Common myeloid progenitor, CD34-positive (primary cell): ENCODE results near the gene SPATA20.

Experiments
- CTCF ChIA-PET: fragments of 350-600 bp; sonication (Branson Sonifier 250); formaldehyde crosslinking; loops from one replicate; lab custom pipeline; 2021; ENCODE audit warnings: antibody characterized with exemption; lab: Charles Lee
- POLR2A ChIA-PET: fragments of 350-600 bp; sonication (Branson Sonifier 250); formaldehyde crosslinking; loops from one replicate; lab custom pipeline; 2021; ENCODE audit warnings: antibody characterized with exemption; lab: Charles Lee
- DNase-seq, 3 donors: peaks; one replicate each; pipeline versions ENCODE4 v3.0.0 to v3.0.0-alpha.2; 2013
- H3K27ac ChIP-seq, 2 experiments: 1 replicate in 1 of 2; 2 replicates in 1 of 2; pipeline ENCODE4 v1.7.0; 2013; ENCODE audit warnings: inconsistent platforms in 2 of 2, low read length in 2 of 2, mild to moderate bottlenecking in 2 of 2, low read depth in 1 of 2, moderate library complexity in 1 of 2; ENCODE audit not compliant: severe bottlenecking in 2 of 2, insufficient read depth in 1 of 2, poor library complexity in 1 of 2
- H3K27me3 ChIP-seq, 5 experiments: replicated peaks in 2 of 5; 1 replicate in 3 of 5; 2 replicates in 2 of 5; pipeline versions ENCODE4 v1.6.1 to v1.7.0; 2013; ENCODE audit warnings: low read length in 4 of 5, mild to moderate bottlenecking in 2 of 5, moderate library complexity in 2 of 5, inconsistent platforms in 1 of 5; ENCODE audit not compliant: insufficient read depth in 5 of 5, control insufficient read depth in 4 of 5
- H3K36me3 ChIP-seq, 4 experiments: 1 replicate in 2 of 4; 2 replicates in 2 of 4; pipeline versions ENCODE4 v1.6.1 to v1.7.0; 2013; ENCODE audit warnings: low read length in 3 of 4, control low read depth in 1 of 4, mild to moderate bottlenecking in 1 of 4; ENCODE audit not compliant: control insufficient read depth in 4 of 4, insufficient read depth in 4 of 4
- H3K4me1 ChIP-seq, 4 experiments: 1 replicate in 3 of 4; 2 replicates in 1 of 4; pipeline versions ENCODE4 v1.6.1 to v1.7.1; 2013; ENCODE audit warnings: low read length in 3 of 4, mild to moderate bottlenecking in 3 of 4, control low read depth in 1 of 4, inconsistent platforms in 1 of 4, moderate library complexity in 1 of 4; ENCODE audit not compliant: control insufficient read depth in 4 of 4, insufficient read depth in 4 of 4; ENCODE audit errors: control extremely low read depth in 1 of 4
- H3K4me3 ChIP-seq, 7 experiments: 1 replicate in 4 of 7; 2 replicates in 3 of 7; pipeline versions ENCODE4 v1.5.1 to v1.7.0; 2013; ENCODE audit warnings: mild to moderate bottlenecking in 7 of 7, low read length in 6 of 7, moderate library complexity in 6 of 7, inconsistent platforms in 2 of 7, low read depth in 2 of 7, control low read depth in 1 of 7; ENCODE audit not compliant: insufficient read depth in 4 of 7, control insufficient read depth in 1 of 7; ENCODE audit errors: extremely low read depth in 1 of 7
- H3K9me3 ChIP-seq, 5 experiments: 1 replicate in 4 of 5; 2 replicates in 1 of 5; pipeline versions ENCODE4 v1.6.1 to v1.7.1; 2013; ENCODE audit warnings: low read length in 4 of 5, mild to moderate bottlenecking in 2 of 5, inconsistent platforms in 1 of 5, low read depth in 1 of 5, moderate library complexity in 1 of 5; ENCODE audit not compliant: control insufficient read depth in 4 of 5, insufficient read depth in 2 of 5; ENCODE audit errors: control extremely low read depth in 1 of 5
- WGBS: methylation state at CpG from one replicate; pipeline ENCODE4 v1.1.5; 2013; ENCODE audit not compliant: insufficient coverage; 5-methylcytosine and 5-hydroxymethylcytosine counted together

Gene SPATA20

DNA sequence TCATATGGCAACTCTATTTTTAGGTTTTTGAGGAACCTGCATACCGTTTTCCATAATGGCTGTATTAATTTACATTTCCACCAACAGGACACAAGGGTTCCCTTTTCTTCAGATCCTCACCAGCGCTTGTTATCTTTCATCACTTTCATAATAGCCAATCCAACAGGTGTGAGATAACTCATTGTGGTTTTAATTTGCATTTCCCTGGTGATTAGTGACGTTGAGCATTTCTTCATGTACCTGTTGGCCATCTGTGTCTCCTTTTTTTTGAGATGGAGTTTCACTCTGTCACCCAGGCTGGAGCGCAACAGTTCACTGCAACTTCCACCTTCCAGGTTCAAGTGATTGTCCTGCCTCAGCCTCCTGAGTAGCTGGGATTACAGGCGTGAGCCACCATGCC is 51.5 kb downstream of the SPATA20 start:
- Histone ChIP-seq H3K36me3 (no peaks in the 10 kb centered on the region), H3K9me3 (no peaks in the 10 kb centered on the region), H3K27ac (no peak overlapping the region), H3K4me1 (no peaks in the 10 kb centered on the region), H3K4me3 (no peak overlapping the region), H3K27me3 (peaks cover 0 to 6% (median 0%) of the 10 kb centered on the region in 5 experiments)
- POLR2A ChIA-PET = no interaction called here
- 48% methylated on average over 2 of the region's 5 CpGs for WGBS
- CTCF ChIA-PET = interaction anchor here (1.0 to 1.1 kb wide), 2 partner anchors 24 to 28 kb away, joined by 3 read pairs; no protein-coding TSS in a partner anchor
- DNase-seq = no peak

- 95% methylated on average over 14 of the region's 15 CpGs for WGBS
- ChIA-PET POLR2A (no interaction called here), CTCF (interaction anchor here (0.7 to 1.0 kb wide), 2 partner anchors 27 to 28 kb away, joined by 3 read pairs; no protein-coding TSS in a partner anchor)
- H3K27ac ChIP-seq = no peak overlapping the region
- H3K36me3 ChIP-seq = no peaks in the 10 kb centered on the region
- DNase-seq = no peak
- H3K4me3 ChIP-seq = no peak overlapping the region
- no peaks in the 10 kb centered on the region for H3K9me3 ChIP-seq
- H3K27me3 ChIP-seq = peaks cover 0 to 6% (median 0%) of the 10 kb centered on the region in 5 experiments
- peaks cover 0 to 6% (median 6%) of the 10 kb centered on the region in 4 experiments for H3K4me1 ChIP-seq
Measured at GRCh38 chr17:50599606-50600005, 52.6 kb downstream of the SPATA20 start.

DNA sequence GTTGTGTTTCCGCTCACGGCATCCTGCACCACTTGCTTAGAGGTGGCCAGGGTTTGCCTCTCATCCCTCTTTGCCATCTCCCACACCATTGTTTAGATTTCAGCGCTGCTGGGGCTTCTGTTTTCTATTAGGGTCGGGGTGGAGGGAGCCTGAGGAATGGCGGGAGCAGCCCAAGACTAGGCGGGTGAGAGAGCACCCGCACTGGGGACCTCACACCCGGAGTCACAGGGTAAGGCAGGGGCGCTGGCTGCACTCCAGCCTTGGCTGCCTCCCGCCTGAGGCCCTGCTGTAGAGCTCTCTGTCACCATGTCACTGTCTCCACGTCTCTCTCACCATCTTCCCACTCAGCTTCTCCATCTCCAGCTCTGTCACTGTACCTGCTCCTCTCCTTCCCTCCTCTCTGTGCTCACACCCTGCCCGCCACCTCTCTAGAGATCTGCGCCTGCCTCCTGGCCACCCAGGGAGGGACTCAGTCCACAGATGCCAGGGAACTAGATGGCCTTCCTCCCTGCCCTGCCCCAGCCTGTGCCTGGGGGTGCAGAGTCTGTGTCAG is 54.9 kb downstream of the SPATA20 start:
- ChIA-PET POLR2A (no interaction called here), CTCF (interaction anchor here (1.1 kb wide), 1 partner anchor 51 kb away, joined by 3 read pairs; no protein-coding TSS in a partner anchor)
- 89% methylated on average over 7 of the region's 13 CpGs for WGBS

GRCh38 chr17:50602836-50603235 is 55.9 kb downstream of the SPATA20 start:
- CTCF ChIA-PET = interaction anchor here (1.3 kb wide), 1 partner anchor 52 kb away, joined by 3 read pairs; no protein-coding TSS in a partner anchor
- peaks cover 0 to 6% (median 0%) of the 10 kb centered on the region in 5 experiments for H3K27me3 ChIP-seq
- H3K4me1 ChIP-seq = peaks cover 0 to 12% (median 9%) of the 10 kb centered on the region in 4 experiments
- H3K4me3 ChIP-seq = no peak overlapping the region
- DNase-seq = no peak
- H3K9me3 ChIP-seq = no peaks in the 10 kb centered on the region
- POLR2A ChIA-PET = no interaction called here
- H3K36me3 ChIP-seq = no peaks in the 10 kb centered on the region
- 97% methylated on average over 17 of the region's 18 CpGs for WGBS
- no peak overlapping the region for H3K27ac ChIP-seq

More for the DNA sequence above, 54.9 kb downstream of the SPATA20 start:
- no peak overlapping the region for H3K4me3 ChIP-seq
- no peaks in the 10 kb centered on the region for H3K36me3 ChIP-seq
- peaks cover 0 to 12% (median 9%) of the 10 kb centered on the region in 4 experiments for H3K4me1 ChIP-seq
- no peak for DNase-seq
- no peak overlapping the region for H3K27ac ChIP-seq
- peaks cover 0 to 6% (median 0%) of the 10 kb centered on the region in 5 experiments for H3K27me3 ChIP-seq
- H3K9me3 ChIP-seq = no peaks in the 10 kb centered on the region

GRCh38 chr17:50603340-50603739 is 56.4 kb downstream of the SPATA20 start:
- ChIA-PET POLR2A (no interaction called here), CTCF (interaction anchor here (1.3 kb wide), 1 partner anchor 53 kb away, joined by 3 read pairs; no protein-coding TSS in a partner anchor)
- H3K4me3 ChIP-seq = no peak overlapping the region
- H3K9me3 ChIP-seq = no peaks in the 10 kb centered on the region
- peaks cover 0 to 12% (median 9%) of the 10 kb centered on the region in 4 experiments for H3K4me1 ChIP-seq
- no peaks in the 10 kb centered on the region for H3K36me3 ChIP-seq
- WGBS = 77% methylated on average over 5 of the region's 9 CpGs
- peak in 2 of 3 donors; percentile 25 to 31 for DNase-seq
- H3K27ac ChIP-seq = no peak overlapping the region
- H3K27me3 ChIP-seq = peaks cover 0 to 6% (median 0%) of the 10 kb centered on the region in 5 experiments

- H3K36me3 ChIP-seq = no peaks in the 10 kb centered on the region
- H3K27me3 ChIP-seq = peaks cover 0 to 7% (median 0%) of the 10 kb centered on the region in 5 experiments
- no peak overlapping the region for H3K27ac ChIP-seq
- H3K4me1 ChIP-seq = peaks cover 0 to 12% (median 9%) of the 10 kb centered on the region in 4 experiments
- H3K9me3 ChIP-seq = no peaks in the 10 kb centered on the region
- ChIA-PET CTCF (interaction anchor here (0.7 to 2.7 kb wide), 5 partner anchors 10 to 54 kb away, joined by 3 to 15 read pairs (median 5); no protein-coding TSS in a partner anchor), POLR2A (no interaction called here)
- 11% methylated on average over 8 of the region's 13 CpGs for WGBS
- DNase-seq = peak in 2 of 3 donors; percentile 43 to 50
- no peak overlapping the region for H3K4me3 ChIP-seq
Measured at GRCh38 chr17:50604513-50604912, 57.5 kb downstream of the SPATA20 start.

- H3K27ac ChIP-seq = no peak overlapping the region
- H3K4me1 ChIP-seq = peaks cover 0 to 12% (median 9%) of the 10 kb centered on the region in 4 experiments
- ChIA-PET CTCF (interaction anchor here (0.7 to 2.7 kb wide), 5 partner anchors 9 to 55 kb away, joined by 3 to 15 read pairs (median 5); no protein-coding TSS in a partner anchor), POLR2A (no interaction called here)
- DNase-seq = peak in 2 of 3 donors; percentile 50 to 61
- 61% methylated on average over 5 of the region's 10 CpGs for WGBS
- peaks cover 0 to 6% (median 0%) of the 10 kb centered on the region in 5 experiments for H3K27me3 ChIP-seq
- H3K36me3 ChIP-seq = no peaks in the 10 kb centered on the region
- H3K9me3 ChIP-seq = no peaks in the 10 kb centered on the region
- no peak overlapping the region for H3K4me3 ChIP-seq
Measured at GRCh38 chr17:50605429-50605828, 58.5 kb downstream of the SPATA20 start.
